H1 (cell line): Measurements from ENCODE around the gene MRPL54. TPM values are rescaled to one million over a fixed set of nuclear protein-coding genes. Genes with fewer than 3 reads are reported as not detected.

Experiments used
- CTCF ChIA-PET: fragments of 300-600 bp; sonication (Branson Sonifier 250); formaldehyde crosslinking; loops from one replicate; lab custom pipeline; 2021; ENCODE audit not compliant: partially characterized antibody; lab: Charles Lee
- POLR2A ChIA-PET: fragments of 300-600 bp; sonication (Branson Sonifier 250); formaldehyde crosslinking; loops from one replicate; lab custom pipeline; 2021; ENCODE audit warnings: inconsistent platforms; ENCODE audit not compliant: partially characterized antibody; lab: Charles Lee
- DNase-seq, 2 experiments: peaks; one replicate each; pipeline versions ENCODE4 v3.0.0 to v3.0.0-alpha.2; 2010 to 2022; ENCODE audit warnings: low spot score in 2 of 2, low read depth in 1 of 2, mixed read lengths in 1 of 2
- FAIRE-seq: peaks from 2 replicates; lab custom pipeline; 2011; peaks lifted over from hg19 to GRCh38; lab: Jason Lieb, UNC
- H2AFZ ChIP-seq: 2 replicates; pipeline ENCODE4 v1.8.1; 2012; ENCODE audit warnings: low read length, inconsistent platforms
- H2AK5ac ChIP-seq: 2 replicates; pipeline ENCODE4 v1.6.1; 2013; ENCODE audit warnings: low read depth, low read length
- H2BK120ac ChIP-seq: replicated peaks from 2 replicates; pipeline ENCODE3; 2013; ENCODE audit warnings: low read depth, low read length, inconsistent platforms
- H2BK12ac ChIP-seq: 2 replicates; pipeline ENCODE4 v1.6.1; 2013; ENCODE audit warnings: low read depth, low read length
- H2BK15ac ChIP-seq: 2 replicates; pipeline ENCODE4 v1.6.1; 2013; ENCODE audit warnings: low read length
- H2BK20ac ChIP-seq: 2 replicates; pipeline ENCODE4 v1.6.1; 2013; ENCODE audit warnings: low read length
- H2BK5ac ChIP-seq: 2 replicates; pipeline ENCODE4 v1.6.1; 2013; ENCODE audit warnings: low read depth, low read length
- H3K14ac ChIP-seq: 2 replicates; pipeline ENCODE4 v1.6.1; 2013; ENCODE audit warnings: inconsistent platforms; ENCODE audit not compliant: insufficient read length
- H3K18ac ChIP-seq: 2 replicates; pipeline ENCODE4 v1.6.1; 2013; ENCODE audit warnings: low read length; ENCODE audit errors: extremely low read depth
- H3K23ac ChIP-seq: 2 replicates; pipeline ENCODE4 v1.6.1; 2013; ENCODE audit warnings: inconsistent platforms; ENCODE audit not compliant: insufficient read length
- H3K23me2 ChIP-seq: 2 replicates; pipeline ENCODE4 v1.6.1; 2013; ENCODE audit warnings: low read depth, low read length
- H3K27ac ChIP-seq: 2 replicates; pipeline ENCODE4 v1.6.1; 2011; ENCODE audit warnings: low read depth, low read length, inconsistent platforms
- H3K27me3 ChIP-seq, 4 experiments: replicated peaks in 1 of 4; 1 replicate in 1 of 4; 2 replicates in 3 of 4; pipeline versions ENCODE4 v1.6.1 to v1.8.1; 2011 to 2013; ENCODE audit warnings: low read length in 3 of 4, mild to moderate bottlenecking in 3 of 4, inconsistent platforms in 2 of 4, mixed read lengths in 2 of 4, moderate library complexity in 1 of 4; ENCODE audit not compliant: control insufficient read depth in 3 of 4, insufficient read depth in 3 of 4; ENCODE audit errors: extremely low read depth in 1 of 4
- H3K36me3 ChIP-seq, 4 experiments: 2 replicates each; pipeline versions ENCODE4 v1.6.1 to v1.8.1; 2011 to 2013; ENCODE audit warnings: mild to moderate bottlenecking in 4 of 4, low read length in 3 of 4, moderate library complexity in 2 of 4, control low read depth in 1 of 4, inconsistent platforms in 1 of 4; ENCODE audit not compliant: insufficient read depth in 4 of 4, control insufficient read depth in 2 of 4
- H3K4ac ChIP-seq: replicated peaks from 2 replicates; pipeline ENCODE3; 2013; ENCODE audit warnings: low read length, low read depth, mixed read lengths, inconsistent platforms; ENCODE audit not compliant: insufficient read length
- H3K4me1 ChIP-seq, 4 experiments: replicated peaks in 1 of 4; 1 replicate in 1 of 4; 2 replicates in 3 of 4; pipeline versions ENCODE4 v1.6.1 to v1.8.1; 2011 to 2013; ENCODE audit warnings: low read length in 3 of 4, inconsistent platforms in 2 of 4, mixed read lengths in 1 of 4; ENCODE audit not compliant: insufficient read depth in 4 of 4, control insufficient read depth in 3 of 4
- H3K4me2 ChIP-seq, 2 experiments: 2 replicates each; pipeline versions ENCODE4 v1.6.1 to v1.8.1; 2011 to 2013; ENCODE audit warnings: low read depth in 2 of 2, low read length in 2 of 2, control low read depth in 1 of 2, inconsistent platforms in 1 of 2, mild to moderate bottlenecking in 1 of 2; ENCODE audit not compliant: insufficient read depth in 1 of 2
- H3K4me3 ChIP-seq, 4 experiments: fragments of 200-600, 300-600 bp in 1 of 4; sonication (generic), shearing (Covaris generic), sonication (Bioruptor Twin) in 1 of 4; 2 replicates each; pipeline versions ENCODE4 v1.5.1 to v1.8.1; 2011 to 2016; ENCODE audit warnings: low read length in 4 of 4, low read depth in 3 of 4, control low read depth in 2 of 4, inconsistent platforms in 2 of 4, mild to moderate bottlenecking in 2 of 4, mixed read lengths in 1 of 4, moderate library complexity in 1 of 4; ENCODE audit not compliant: insufficient read depth in 2 of 4; ENCODE audit errors: extremely low read depth in 1 of 4
- H3K56ac ChIP-seq: replicated peaks from 2 replicates; pipeline ENCODE3; 2013; ENCODE audit warnings: low read depth, mild to moderate bottlenecking, mixed read lengths, low read length, inconsistent platforms; ENCODE audit not compliant: insufficient read length
- H3K79me1 ChIP-seq: 2 replicates; pipeline ENCODE4 v1.6.1; 2013; ENCODE audit warnings: low read depth, low read length, control low read depth
- H3K79me2 ChIP-seq, 2 experiments: 2 replicates each; pipeline versions ENCODE4 v1.6.1 to v1.8.1; 2012 to 2013; ENCODE audit warnings: low read length in 2 of 2, mild to moderate bottlenecking in 2 of 2, inconsistent platforms in 1 of 2; ENCODE audit not compliant: insufficient read depth in 2 of 2, control insufficient read depth in 1 of 2
- H3K9ac ChIP-seq, 4 experiments: replicated peaks in 1 of 4; 1 replicate in 1 of 4; 2 replicates in 3 of 4; pipeline versions ENCODE4 v1.6.1 to v1.8.1; 2011 to 2013; ENCODE audit warnings: low read depth in 3 of 4, low read length in 3 of 4, control low read depth in 2 of 4, mild to moderate bottlenecking in 2 of 4, moderate library complexity in 2 of 4, inconsistent platforms in 1 of 4; ENCODE audit errors: extremely low read depth in 1 of 4
- H3K9me3 ChIP-seq, 2 experiments: 2 replicates each; pipeline versions ENCODE4 v1.6.1 to v1.8.1; 2012 to 2013; ENCODE audit warnings: mild to moderate bottlenecking in 2 of 2, moderate library complexity in 2 of 2, control low read depth in 1 of 2, inconsistent platforms in 1 of 2, low read depth in 1 of 2, low read length in 1 of 2, mixed read lengths in 1 of 2; ENCODE audit not compliant: insufficient read depth in 2 of 2
- H4K20me1 ChIP-seq, 2 experiments: replicated peaks in 1 of 2; 2 replicates each; pipeline versions ENCODE3 to v1.8.1; 2011 to 2013; ENCODE audit warnings: inconsistent platforms in 2 of 2, low read length in 2 of 2, mild to moderate bottlenecking in 1 of 2; ENCODE audit not compliant: insufficient read depth in 2 of 2, control insufficient read depth in 1 of 2
- H4K5ac ChIP-seq: 2 replicates; pipeline ENCODE4 v1.6.1; 2013; ENCODE audit warnings: low read length, low read depth, mixed read lengths, inconsistent platforms; ENCODE audit not compliant: insufficient read length
- H4K8ac ChIP-seq: 2 replicates; pipeline ENCODE4 v1.8.0; 2013; ENCODE audit warnings: mild to moderate bottlenecking, moderate library complexity, low read length, inconsistent platforms; ENCODE audit not compliant: insufficient read depth; ENCODE audit errors: extremely low read depth
- H4K91ac ChIP-seq: replicated peaks from 2 replicates; pipeline ENCODE3; 2013; ENCODE audit warnings: low read length, mixed read lengths, inconsistent platforms; ENCODE audit not compliant: insufficient read length
- CEBPB ChIP-seq: IDR thresholded peaks from 2 replicates; pipeline ENCODE4 v1.6.1; 2012; ENCODE audit warnings: low read depth, low read length
- EP300 ChIP-seq, 2 experiments: IDR thresholded peaks; 1 replicate in 1 of 2; 2 replicates in 1 of 2; pipeline ENCODE4 v1.6.1; 2011 to 2012; ENCODE audit warnings: low read depth in 2 of 2, low read length in 2 of 2, mild to moderate bottlenecking in 2 of 2, borderline replicate concordance in 1 of 2, inconsistent platforms in 1 of 2, moderate library complexity in 1 of 2
- JUND ChIP-seq: IDR thresholded peaks from 2 replicates; pipeline ENCODE4 v1.6.1; 2011; ENCODE audit warnings: mild to moderate bottlenecking, improper control_type of control experiment, low read length
- POLR2A ChIP-seq, 2 experiments: IDR thresholded peaks; 1 replicate in 1 of 2; 2 replicates in 1 of 2; pipeline ENCODE4 v1.6.1; 2011; ENCODE audit warnings: low read depth in 2 of 2, low read length in 2 of 2, mild to moderate bottlenecking in 2 of 2; ENCODE audit errors: control extremely low read depth in 1 of 2
- RBBP5 ChIP-seq: IDR thresholded peaks from 2 replicates; pipeline ENCODE4 v1.7.1; 2012; ENCODE audit warnings: low read depth, mild to moderate bottlenecking, inconsistent platforms, low read length, moderate library complexity, borderline replicate concordance
- TCF12 ChIP-seq: IDR thresholded peaks from 2 replicates; pipeline ENCODE4 v1.6.1; 2011; ENCODE audit warnings: low read depth, mild to moderate bottlenecking, low read length
- YY1 ChIP-seq: IDR thresholded peaks from 2 replicates; pipeline ENCODE4 v1.6.1; 2011; ENCODE audit warnings: low read depth, mild to moderate bottlenecking, low read length
- WGBS, 2 experiments: shearing (Covaris generic) in 1 of 2; methylation state at CpG; one replicate each; pipeline versions ENCODE4 v1.1.6 to v1.1.7; 2013 to 2015; ENCODE audit warnings: low lambda C conversion rate in 2 of 2, mixed read lengths in 2 of 2, inconsistent platforms in 1 of 2, low coverage in 1 of 2, missing lambda C conversion rate in 1 of 2; ENCODE audit not compliant: insufficient replicate concordance in 2 of 2, insufficient coverage in 1 of 2, insufficient read length in 1 of 2; ENCODE audit errors: extremely low coverage in 1 of 2, missing lambda C conversion rate in 1 of 2; 5-methylcytosine and 5-hydroxymethylcytosine counted together
- polyA plus RNA-seq, 7 experiments: library from polyadenylated mRNA; depleted of rRNA in 3 of 7; stranded (reverse) in 5 of 7; unstranded in 2 of 7; fragments of >200 nt in 5 of 7; fragments of 200-250 nt in 2 of 7; gene quantifications; 1 replicate in 5 of 7; 2 replicates in 1 of 7; 4 replicates in 1 of 7; pipeline versions ENCODE4 v1.2.1 to v1.2.3, GENCODE V29; 2011 to 2013; ENCODE audit warnings: missing spikeins in 2 of 7, mixed read lengths in 2 of 7
- total RNA-seq: library from RNA; stranded (reverse); fragmentation: NEBNext Ultra II Directional; extraction: Animal tissue kit (Norgen Biotek cat#: 25700); gene quantifications from 2 replicates; pipeline ENCODE4 v1.2.1, GENCODE V29; 2021

MRPL54 gene
- total and polyA plus RNA-seq, 2 of the 8 experiments (the other 6 are each of a cell fraction or from before 2014, with no cell fraction given), result 63.8 to 72.8 TPM

DNA sequence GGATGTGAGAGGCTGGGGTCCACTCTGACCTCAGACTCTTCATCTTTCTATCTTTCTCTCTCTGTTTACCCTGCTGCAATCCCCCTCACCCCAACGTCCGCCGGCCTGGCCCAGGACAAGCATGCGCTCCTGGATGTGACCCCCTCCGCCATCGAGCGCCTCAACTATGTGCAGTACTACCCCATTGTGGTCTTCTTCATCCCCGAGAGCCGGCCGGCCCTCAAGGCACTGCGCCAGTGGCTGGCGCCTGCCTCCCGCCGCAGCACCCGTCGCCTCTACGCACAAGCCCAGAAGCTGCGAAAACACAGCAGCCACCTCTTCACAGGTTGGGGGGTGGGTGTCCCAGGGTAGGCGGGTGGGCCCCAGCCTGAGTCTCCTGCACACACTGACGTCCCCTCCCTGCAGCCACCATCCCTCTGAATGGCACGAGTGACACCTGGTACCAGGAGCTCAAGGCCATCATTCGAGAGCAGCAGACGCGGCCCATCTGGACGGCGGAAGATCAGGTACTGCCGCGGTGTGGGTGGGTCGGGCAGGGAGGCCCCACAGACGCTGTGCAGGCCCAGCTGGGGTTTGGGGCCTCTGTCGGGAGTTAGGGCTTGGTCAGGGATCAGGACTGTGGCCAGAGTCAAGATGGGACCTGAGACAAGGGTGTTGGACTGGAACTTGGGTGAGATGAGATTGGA, 16.0 kb upstream of the MRPL54 start:
- no peak overlapping the region for H3K14ac ChIP-seq
- FAIRE-seq, result no peak
- no peaks in the 10 kb centered on the region for H3K9me3 ChIP-seq
- H2AFZ ChIP-seq, result no peak overlapping the region
- no peak for DNase-seq
- H3K27me3 ChIP-seq, result no peaks in the 10 kb centered on the region
- no peak overlapping the region for H3K4me3 ChIP-seq
- peaks cover 0 to 5% of the 10 kb centered on the region in 2 experiments for H4K20me1 ChIP-seq
- H3K79me2 ChIP-seq, result no peaks in the 10 kb centered on the region
- no peak overlapping the region for H3K27ac ChIP-seq
- no peak overlapping the region for H3K18ac ChIP-seq
- H3K56ac ChIP-seq, result no peak overlapping the region
- ChIA-PET CTCF (interaction anchor here (0.9 to 1.3 kb wide), 2 partner anchors 14 to 42 kb away, joined by 3 to 6 read pairs; no protein-coding TSS in a partner anchor), POLR2A (interaction anchor here (0.6 to 1.8 kb wide), 7 partner anchors 10 to 237 kb away, joined by 3 to 10 read pairs (median 3); partner anchors contain the start of genes APBA3 and MRPL54)
- no peak overlapping the region for H4K8ac ChIP-seq
- H4K5ac ChIP-seq, result no peak overlapping the region
- no peak overlapping the region for H2BK120ac ChIP-seq
- no peak overlapping the region for H2BK5ac ChIP-seq
- no peak overlapping the region for H3K4ac ChIP-seq
- H3K4me2 ChIP-seq, result no peak overlapping the region
- no peak overlapping the region for H2BK15ac ChIP-seq
- H3K36me3 ChIP-seq, result peaks cover 0 to 20% (median 10%) of the 10 kb centered on the region in 4 experiments; a peak in 4 of 8 replicates
- no peak overlapping the region for H3K23ac ChIP-seq
- no peak overlapping the region for H4K91ac ChIP-seq
- no peak overlapping the region for H2BK12ac ChIP-seq
- no peak for TF ChIP-seq JUND
- no peak for TF ChIP-seq POLR2A (IDR thresholded peaks at IDR 0.05; ENCODE audit: control extremely low read depth in 1 of 2, low read depth in 2 of 2, low read length in 2 of 2)
- TF ChIP-seq YY1, result no peak
- no peak for TF ChIP-seq CEBPB
- TF ChIP-seq TCF12, result no peak
- no peak for TF ChIP-seq RBBP5
- no peak for TF ChIP-seq EP300 (IDR thresholded peaks at IDR 0.05; ENCODE audit: borderline replicate concordance in 1 of 2, low read depth in 2 of 2, low read length in 2 of 2)
- no peak overlapping the region for H2BK20ac ChIP-seq
- 88% methylated on average over 31 of the region's 31 CpGs; no CpG with 5 or more reads in 1 of the 2 experiments for WGBS, 2 experiments
- no peaks in the 10 kb centered on the region for H3K4me1 ChIP-seq
- H3K79me1 ChIP-seq, result no peaks in the 10 kb centered on the region
- H2AK5ac ChIP-seq, result no peak overlapping the region
- no peak overlapping the region for H3K9ac ChIP-seq
- H3K23me2 ChIP-seq, result no peaks in the 10 kb centered on the region
